PC-3 (cell line): ENCODE data around the gene NR4A3. TPM values are rescaled to one million over a fixed set of nuclear protein-coding genes. Genes with fewer than 3 reads are reported as not detected.

Experiments
- ATAC-seq: fragments of 200-7000 bp; cut with Tn5 transposase; 2 replicates; pipeline ENCODE4 v1.9.1; 2020; ENCODE audit warnings: mild to moderate bottlenecking, moderate library complexity
- BruUV-seq: library from RNA; stranded (reverse); fragments of 400-500 nt; replicated peaks from 2 replicates; lab custom pipeline; 2021; lab: Mats Ljungman, UMichigan
- CTCF ChIA-PET: fragments of 300-600 bp; sonication (Branson Sonifier 250); formaldehyde crosslinking; loops from one replicate; lab custom pipeline; 2022; ENCODE audit warnings: antibody characterized with exemption; lab: Charles Lee
- POLR2A ChIA-PET: fragments of 300-600 bp; sonication (Branson Sonifier 250); formaldehyde crosslinking; loops from one replicate; lab custom pipeline; 2022; ENCODE audit warnings: antibody characterized with exemption; ENCODE audit not compliant: unreplicated experiment; lab: Charles Lee
- DNase-seq: peaks from one replicate; pipeline ENCODE4 v3.0.0-alpha.2; 2015
- H2AFZ ChIP-seq: fragments of 300-600 bp; sonication (generic); 2 replicates; pipeline ENCODE4 v1.6.0; 2016; ENCODE audit warnings: antibody characterized with exemption, low read length
- H3F3A ChIP-seq: fragments of 300-600 bp; sonication (generic); one replicate; pipeline ENCODE4 v1.6.0; 2017; ENCODE audit warnings: antibody characterized with exemption, low read length, control low read depth, mild to moderate bottlenecking; ENCODE audit not compliant: unreplicated experiment
- H3K27ac ChIP-seq: fragments of 300-600 bp; sonication (generic); 2 replicates; pipeline ENCODE4 v1.5.1; 2016; ENCODE audit warnings: mild to moderate bottlenecking, low read length
- H3K27me3 ChIP-seq: fragments of 300-600 bp; sonication (generic); 2 replicates; pipeline ENCODE4 v1.6.1; 2016; ENCODE audit warnings: low read length, mixed read lengths
- H3K36me3 ChIP-seq: fragments of 300-600 bp; sonication (generic); 2 replicates; pipeline ENCODE4 v1.6.1; 2016; ENCODE audit warnings: low read depth, mixed run types, low read length, mixed read lengths
- H3K4me1 ChIP-seq: fragments of 300-600 bp; sonication (generic); 2 replicates; pipeline ENCODE4 v1.5.1; 2016; ENCODE audit warnings: low read length; ENCODE audit not compliant: insufficient read depth
- H3K4me2 ChIP-seq: fragments of 300-600 bp; sonication (generic); 2 replicates; pipeline ENCODE4 v1.6.0; 2016; ENCODE audit warnings: low read length
- H3K4me3 ChIP-seq: fragments of 300-600 bp; sonication (generic); 2 replicates; pipeline ENCODE4 v1.5.1; 2016; ENCODE audit warnings: mild to moderate bottlenecking, low read length, mixed read lengths
- H3K79me2 ChIP-seq: fragments of 300-600 bp; sonication (generic); 2 replicates; pipeline ENCODE4 v1.6.1; 2017; ENCODE audit warnings: low read length, mixed read lengths
- H3K9ac ChIP-seq: fragments of 300-600 bp; sonication (generic); 2 replicates; pipeline ENCODE4 v1.6.0; 2016; ENCODE audit warnings: mild to moderate bottlenecking, low read length
- H3K9me2 ChIP-seq: fragments of 300-600 bp; sonication (generic); replicated peaks from 2 replicates; pipeline ENCODE4 v1.6.1; 2016; ENCODE audit warnings: mixed run types, low read length, mixed read lengths
- H3K9me3 ChIP-seq: fragments of 300-600 bp; sonication (generic); 2 replicates; pipeline ENCODE4 v1.6.1; 2016; ENCODE audit warnings: low read length, mixed read lengths
- H4K20me1 ChIP-seq: fragments of 300-600 bp; sonication (generic); 2 replicates; pipeline ENCODE4 v1.6.1; 2016; ENCODE audit warnings: low read length, mixed read lengths
- CTCF ChIP-seq: fragments of 300-600 bp; sonication (generic); conservative IDR thresholded peaks from 2 replicates; pipeline ENCODE4 v1.5.1; 2017; ENCODE audit warnings: antibody characterized with exemption, low read depth, mild to moderate bottlenecking, low read length
- EZH2 ChIP-seq: fragments of 300-600 bp; sonication (generic); IDR thresholded peaks from one replicate; pipeline ENCODE4 v1.6.1; 2017; ENCODE audit warnings: antibody characterized with exemption, mild to moderate bottlenecking, low read length; ENCODE audit not compliant: unreplicated experiment
- EZH2phosphoT487 ChIP-seq: fragments of 300-600 bp; sonication (generic); IDR thresholded peaks from 2 replicates; pipeline ENCODE4 v1.6.1; 2018; ENCODE audit warnings: mild to moderate bottlenecking, antibody characterized with exemption, low read length, borderline replicate concordance
- intact Hi-C: fragments of 100-400 bp; cut with micrococcal nuclease; formaldehyde crosslinking; loops from 2 replicates; pipeline ENCODE4 v1.9.0; 2023
- total RNA-seq: library from RNA; depleted of rRNA; stranded (reverse); fragments of >200 nt; gene quantifications from 2 replicates; pipeline ENCODE4 v1.2.3, GENCODE V29; 2014

NR4A3 gene
- total RNA-seq, 1 experiment from 2014 or later: 0.77 TPM

- peaks cover 8% of the 10 kb centered on the region for H3K4me1 ChIP-seq
- DNase-seq: peak; percentile 78
- H3K9ac ChIP-seq: no peak overlapping the region
- no peak overlapping the region for H3K27ac ChIP-seq
- no peaks in the 10 kb centered on the region for H3K9me2 ChIP-seq
- H3K79me2 ChIP-seq: no peaks in the 10 kb centered on the region
- no peaks in the 10 kb centered on the region for H3K9me3 ChIP-seq
- ATAC-seq: peak; percentile 45; the same call in 1 of the 2 replicates
- H2AFZ ChIP-seq: no peak overlapping the region
- H3F3A ChIP-seq: no peaks in the 10 kb centered on the region
- peak overlapping the region; percentile 66 for H3K4me2 ChIP-seq
- BruUV-seq: no TSS peak
- ChIA-PET CTCF (no interaction called here), POLR2A (no interaction called here)
- no peak overlapping the region for H3K4me3 ChIP-seq
- intact Hi-C loops: loop anchor here (5.0 to 10.0 kb wide), 2 partner anchors 147 to 205 kb away; no protein-coding TSS in a partner anchor
- H4K20me1 ChIP-seq: no peaks in the 10 kb centered on the region
- no peaks in the 10 kb centered on the region for H3K36me3 ChIP-seq
- TF ChIP-seq EZH2phosphoT487 (no peak), CTCF (peak; percentile 79), EZH2 (no peak)
- H3K27me3 ChIP-seq: no peaks in the 10 kb centered on the region
Observed at GRCh38 chr9:99807276-99807852, 14.3 kb upstream of the NR4A3 start.

GRCh38 chr9:99807956-99808355 is 13.7 kb upstream of the NR4A3 start:
- ChIA-PET CTCF (no interaction called here), POLR2A (no interaction called here)
- no peaks in the 10 kb centered on the region for H3K27me3 ChIP-seq
- no peak for ATAC-seq
- no peak overlapping the region for H3K27ac ChIP-seq
- H3K9ac ChIP-seq: no peak overlapping the region
- intact Hi-C loops: loop anchor here (5.0 to 10.0 kb wide), 2 partner anchors 147 to 204 kb away; no protein-coding TSS in a partner anchor
- H3K79me2 ChIP-seq: no peaks in the 10 kb centered on the region
- H3K9me3 ChIP-seq: no peaks in the 10 kb centered on the region
- H2AFZ ChIP-seq: no peak overlapping the region
- H3K4me2 ChIP-seq: peak overlapping the region; percentile 66; the same call in 1 of the 2 replicates
- no peak overlapping the region for H3K4me3 ChIP-seq
- no TSS peak for BruUV-seq
- no peaks in the 10 kb centered on the region for H3K9me2 ChIP-seq
- H3K36me3 ChIP-seq: no peaks in the 10 kb centered on the region
- no peak for DNase-seq
- H3F3A ChIP-seq: no peaks in the 10 kb centered on the region
- TF ChIP-seq EZH2phosphoT487 (no peak), EZH2 (no peak), CTCF (no peak)
- H3K4me1 ChIP-seq: peaks cover 8% of the 10 kb centered on the region
- no peaks in the 10 kb centered on the region for H4K20me1 ChIP-seq

- CTCF ChIA-PET: no interaction called here
- no peak overlapping the region for H3K4me2 ChIP-seq
- BruUV-seq: no TSS peak
- no peaks in the 10 kb centered on the region for H3K36me3 ChIP-seq
- no peak overlapping the region for H3K4me3 ChIP-seq
- no peak overlapping the region for H3K27ac ChIP-seq
- no peaks in the 10 kb centered on the region for H3K9me3 ChIP-seq
- no peaks in the 10 kb centered on the region for H3K79me2 ChIP-seq
- TF ChIP-seq EZH2 (no peak), EZH2phosphoT487 (no peak), CTCF (no peak)
- H3K9ac ChIP-seq: no peak overlapping the region
- no peaks in the 10 kb centered on the region for H3F3A ChIP-seq
- no peaks in the 10 kb centered on the region for H3K27me3 ChIP-seq
- ATAC-seq: no peak
- no peak for DNase-seq
- H2AFZ ChIP-seq: no peak overlapping the region
- H4K20me1 ChIP-seq: no peaks in the 10 kb centered on the region
- peaks cover 8% of the 10 kb centered on the region for H3K4me1 ChIP-seq
- POLR2A ChIA-PET: no interaction called here
- H3K9me2 ChIP-seq: no peaks in the 10 kb centered on the region
- intact Hi-C loops: loop anchor here (5.0 to 10.0 kb wide), 2 partner anchors 146 to 204 kb away; no protein-coding TSS in a partner anchor
Observed at GRCh38 chr9:99808454-99808853, 13.2 kb upstream of the NR4A3 start.
